Endometrial microvascular endothelial cells (primary cell): Measurements from ENCODE around the gene EFEMP2. TPM values are rescaled to one million over a fixed set of nuclear protein-coding genes. Genes with fewer than 3 reads are reported as not detected.

Experiments used
- in situ Hi-C: cut with HindIII; loops from 2 replicates; pipeline ENCODE4 v1.10.0; 2017; ENCODE audit warnings: low sequenced_read_pairs, low pct_unique_long_range_greater_than_20kb; ENCODE audit errors: inconsistent ontology term
- total RNA-seq: library from RNA; depleted of rRNA; stranded (reverse); fragments of >200 nt; gene quantifications from one replicate; pipeline ENCODE4 v1.2.3, GENCODE V29; 2015; ENCODE audit errors: inconsistent ontology term

EFEMP2 gene
- total RNA-seq, result 81.8 TPM

GRCh38 chr11:65872586-65873317 is at the start of gene EFEMP2:
TSS of gene EFEMP2 (minus strand) at chr11:65872800. CDS start at chr11:65872354, 446 bp downstream.
- in situ Hi-C loops, result no loop called here

GRCh38 chr11:65921876-65922275 is 49.3 kb upstream of the EFEMP2 start:
- in situ Hi-C loops, result no loop called here

- in situ Hi-C loops, result no loop called here
These were observed 48.5 kb upstream of the EFEMP2 start for GRCh38 chr11:65921033-65921555.

GRCh38 chr11:65920372-65920802 is 47.8 kb upstream of the EFEMP2 start:
- in situ Hi-C loops, result no loop called here

DNA sequence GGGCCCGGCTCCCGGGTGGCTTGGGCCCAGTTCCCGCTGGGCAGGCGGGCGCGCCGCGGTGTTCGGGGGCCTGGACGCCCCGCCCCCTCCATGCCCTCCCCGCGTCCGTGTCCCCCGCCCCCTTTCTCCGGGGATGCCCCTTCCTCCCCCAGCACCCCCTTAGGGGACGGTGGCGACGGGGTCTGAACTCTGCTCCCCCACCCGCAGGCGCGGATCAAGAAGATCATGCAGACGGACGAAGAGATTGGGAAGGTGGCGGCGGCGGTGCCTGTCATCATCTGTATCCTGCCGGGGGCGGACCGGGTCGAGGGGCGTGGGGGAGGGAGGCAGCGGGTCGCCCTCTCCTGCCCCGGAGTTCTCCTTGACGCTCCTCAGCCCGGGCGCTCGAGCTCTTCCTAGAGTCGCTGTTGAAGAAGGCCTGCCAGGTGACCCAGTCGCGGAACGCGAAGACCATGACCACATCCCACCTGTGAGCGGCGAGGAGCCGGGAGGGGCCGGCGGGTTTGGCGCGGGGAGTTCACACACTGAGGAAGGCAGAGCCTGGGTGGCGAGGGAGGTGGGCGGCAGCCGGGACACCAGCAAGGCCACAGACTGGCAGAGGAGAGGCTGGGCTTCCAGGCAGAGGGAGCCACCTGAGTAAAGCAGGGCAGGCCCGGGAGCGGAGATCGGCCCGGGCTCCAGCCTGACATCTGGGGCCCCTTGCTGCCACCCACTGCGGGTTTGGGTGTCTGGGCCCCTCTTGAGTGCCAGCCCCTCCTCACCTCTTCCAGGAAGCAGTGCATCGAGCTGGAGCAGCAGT is 47.2 kb upstream of the EFEMP2 start:
- in situ Hi-C loops, result no loop called here

GRCh38 chr11:65919141-65919572 is 46.6 kb upstream of the EFEMP2 start, which contains the start of gene DRAP1:
TSS of gene DRAP1 (plus strand) at chr11:65919426. CDS start at chr11:65919502, 76 bp downstream.
- in situ Hi-C loops, result no loop called here

- in situ Hi-C loops, result no loop called here
These were observed 45.9 kb upstream of the EFEMP2 start, which contains the start of gene C11orf68 for GRCh38 chr11:65918211-65919140. TSS of gene C11orf68 (minus strand) at chr11:65919062. CDS start at chr11:65919031, 31 bp downstream.

- in situ Hi-C loops, result no loop called here
These were observed 45.0 kb upstream of the EFEMP2 start for GRCh38 chr11:65917434-65918210.

DNA sequence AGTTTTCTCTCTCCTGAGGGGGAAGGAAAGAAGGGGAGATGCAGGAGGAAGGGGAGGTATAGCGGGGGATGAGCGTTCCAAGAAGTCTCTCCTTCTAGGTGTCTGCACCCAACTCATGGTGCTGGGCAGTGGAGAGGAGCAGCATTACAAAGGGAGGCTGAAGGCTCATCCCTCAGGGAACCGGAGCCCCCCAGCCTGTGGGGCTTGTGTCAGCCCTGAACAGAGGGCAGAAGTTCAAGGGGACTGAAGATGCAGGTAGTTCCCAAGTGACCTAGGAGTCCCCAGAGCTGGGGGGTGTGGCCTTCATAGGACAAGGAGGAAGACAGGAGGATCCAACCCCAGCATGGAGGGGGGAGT is 44.5 kb upstream of the EFEMP2 start:
- in situ Hi-C loops, result no loop called here

DNA sequence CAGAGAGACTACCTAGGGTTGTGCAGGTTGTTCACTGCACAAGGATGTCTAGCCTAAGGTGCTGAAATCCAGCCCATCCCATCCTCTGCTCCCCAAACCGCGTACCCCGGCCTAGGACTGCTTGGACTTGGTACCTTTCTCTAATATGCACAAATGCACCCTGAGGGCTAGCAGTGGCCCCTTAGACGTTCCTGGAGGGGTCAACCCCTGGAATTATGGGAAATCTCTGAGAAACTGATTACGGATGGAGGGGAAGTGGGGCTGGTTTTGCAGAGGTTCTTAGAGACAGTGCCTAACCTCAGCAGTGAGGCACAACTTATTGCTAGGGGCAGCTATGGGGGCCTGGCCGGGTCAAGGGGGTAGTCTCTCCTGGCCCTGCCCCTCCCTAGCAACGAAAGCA is 43.8 kb upstream of the EFEMP2 start:
- in situ Hi-C loops, result no loop called here

DNA sequence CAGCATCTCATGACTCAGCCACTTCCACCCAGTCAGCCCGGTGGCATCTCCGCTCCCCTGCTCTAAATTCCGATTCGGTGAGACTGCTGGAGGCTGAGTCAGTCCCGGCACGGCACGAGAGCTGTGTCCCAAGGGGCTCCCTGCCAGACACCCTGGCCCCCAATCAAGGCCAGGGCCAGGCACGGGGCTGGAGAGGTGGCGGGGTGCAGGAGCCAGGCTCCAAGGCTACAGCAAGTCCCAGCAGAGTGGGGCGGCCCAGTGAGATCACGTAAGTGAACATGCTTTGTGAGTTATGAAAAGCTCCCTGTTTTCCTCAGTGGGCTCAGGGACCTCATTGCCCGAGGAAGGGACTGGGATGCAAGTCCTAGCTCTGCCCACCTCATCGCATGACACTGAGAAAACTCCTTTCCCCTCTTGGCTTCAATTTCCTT is 43.2 kb upstream of the EFEMP2 start:
- in situ Hi-C loops, result no loop called here

GRCh38 chr11:65915101-65915820 is 42.7 kb upstream of the EFEMP2 start:
- in situ Hi-C loops, result no loop called here

DNA sequence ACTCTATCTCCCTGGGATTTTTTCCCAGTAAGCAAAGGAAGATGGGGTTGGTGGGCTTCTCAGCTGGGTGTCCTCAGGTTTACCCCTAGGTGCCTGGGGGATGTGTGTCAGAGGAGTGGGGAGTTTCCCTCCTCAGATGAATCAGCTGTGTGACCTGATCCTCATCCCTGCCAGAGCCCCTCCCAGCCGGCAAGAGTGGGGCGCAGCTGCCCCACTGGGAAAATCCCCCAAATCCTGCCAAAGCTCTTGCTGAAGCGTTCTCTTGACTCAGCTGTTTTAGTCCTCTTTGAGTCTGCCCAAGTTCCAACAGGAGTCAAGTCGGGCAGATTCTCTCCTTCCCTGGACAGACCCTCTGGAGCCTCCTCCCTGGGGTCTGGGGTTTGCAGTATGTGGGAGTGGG is 40.2 kb upstream of the EFEMP2 start:
- in situ Hi-C loops, result no loop called here

DNA sequence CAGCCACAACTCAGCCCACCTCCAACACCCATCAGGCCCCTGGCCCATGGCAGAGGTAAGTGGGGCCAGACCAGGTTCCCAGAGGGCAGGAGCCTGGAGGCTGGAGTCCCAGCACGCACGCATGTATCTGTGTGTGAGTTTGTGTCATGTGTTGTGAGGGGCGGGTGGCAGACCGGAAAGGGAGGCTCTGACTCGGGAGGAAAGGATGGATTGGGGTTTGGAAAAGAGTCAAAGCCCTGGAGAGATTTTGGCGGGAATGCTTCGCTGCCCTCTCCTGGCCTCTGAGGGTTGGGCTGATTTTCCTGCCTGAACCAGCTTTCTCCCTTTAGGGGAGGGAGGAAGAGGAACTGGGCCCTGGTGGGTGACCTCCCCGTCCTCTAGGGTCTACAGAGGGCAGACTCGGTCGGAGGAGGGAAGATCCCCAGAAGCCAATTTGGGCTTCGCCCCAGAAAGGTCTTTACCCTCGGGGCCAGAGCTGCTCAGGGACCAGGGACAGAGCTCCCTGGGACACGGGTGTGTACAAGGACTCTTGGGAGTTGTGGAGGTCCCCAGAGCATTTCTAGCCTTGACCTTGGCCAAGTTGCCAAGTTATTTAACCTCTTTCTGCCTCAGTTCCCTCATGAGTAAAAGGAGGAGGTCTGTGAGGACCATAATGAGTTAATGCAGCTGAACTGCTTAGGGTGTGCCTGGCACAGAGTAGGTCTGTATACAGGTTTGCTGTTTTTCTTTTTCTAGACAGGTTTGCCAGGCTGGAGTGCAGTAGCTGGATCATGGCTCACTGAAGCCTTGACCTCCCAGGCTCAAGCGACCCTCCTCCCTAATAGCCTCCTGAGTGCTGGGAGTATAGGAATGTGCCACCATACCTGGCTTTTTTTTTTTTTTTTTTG is 39.3 kb upstream of the EFEMP2 start:
- in situ Hi-C loops, result no loop called here

DNA sequence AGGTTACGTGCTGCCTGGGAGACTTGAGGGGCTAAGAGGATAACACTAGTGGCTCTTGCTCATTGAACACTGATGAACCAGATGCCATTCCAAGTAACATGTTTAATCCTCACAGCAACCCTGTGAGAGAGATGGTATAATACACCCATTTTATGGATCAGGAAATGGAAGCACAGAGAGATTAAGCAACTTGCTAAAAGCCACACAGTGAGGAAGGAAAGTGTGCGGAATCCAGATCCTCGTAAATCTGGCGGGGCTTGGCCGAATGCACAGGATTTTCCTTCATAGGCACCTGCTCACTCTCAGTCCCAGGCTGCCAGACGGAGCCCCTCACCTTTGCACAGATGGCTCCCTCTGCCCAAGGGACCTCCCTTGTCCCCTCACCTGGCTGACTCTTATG is 35.3 kb upstream of the EFEMP2 start:
- in situ Hi-C loops, result no loop called here

- in situ Hi-C loops, result no loop called here
These were observed 34.0 kb upstream of the EFEMP2 start for GRCh38 chr11:65906602-65907001.
